HG03457 (cell line): Measurements from ENCODE around the gene PICK1.
"Not testable (repeated sequence)": the region's sequence is repeated elsewhere in the genome, so short reads cannot be mapped to it uniquely, and the experiment has no call there.

Experiments used
- ATAC-seq: cut with Tn5 transposase; IDR thresholded peaks from one replicate; pipeline ENCODE4 v1.9.1; 2021; ENCODE audit warnings: moderate number of reproducible peaks; ENCODE audit not compliant: unreplicated experiment

PICK1 gene

GRCh38 chr22:38073150-38074130 lies 16.2 kb downstream of the PICK1 start:
- no peak for ATAC-seq

- ATAC-seq: no peak
Measured at GRCh38 chr22:38074181-38075104, 17.2 kb downstream of the PICK1 start.

- no peak for ATAC-seq
Measured at GRCh38 chr22:38075105-38075825, 18.1 kb downstream of the PICK1 start.

GRCh38 chr22:38075961-38076360 lies 18.8 kb downstream of the PICK1 start:
- ATAC-seq: no peak

- ATAC-seq: no peak
Measured at GRCh38 chr22:38077096-38077495, 19.9 kb downstream of the PICK1 start.

- no peak for ATAC-seq
Measured at GRCh38 chr22:38077595-38077994, 20.4 kb downstream of the PICK1 start.

- ATAC-seq: no peak
Measured at GRCh38 chr22:38078046-38078840, 21.0 kb downstream of the PICK1 start.

GRCh38 chr22:38079208-38079607 lies 22.0 kb downstream of the PICK1 start:
- not testable (repeated sequence) for ATAC-seq

- ATAC-seq: no peak
Measured at GRCh38 chr22:38079804-38080203, 22.6 kb downstream of the PICK1 start.

- no peak for ATAC-seq
Measured at GRCh38 chr22:38080474-38080849, 23.3 kb downstream of the PICK1 start.

- ATAC-seq: no peak
Measured at GRCh38 chr22:38080850-38081635, 23.8 kb downstream of the PICK1 start.

- ATAC-seq: no peak
Measured at GRCh38 chr22:38081636-38081940, 24.4 kb downstream of the PICK1 start.

GRCh38 chr22:38081941-38082828 lies 25.0 kb downstream of the PICK1 start:
- ATAC-seq: no peak

- no peak for ATAC-seq
Measured at GRCh38 chr22:38082986-38083710, 25.9 kb downstream of the PICK1 start.

- ATAC-seq: no peak
Measured at GRCh38 chr22:38083931-38084631, 26.9 kb downstream of the PICK1 start, which contains the start of gene SLC16A8. Gene SLC16A8, minus strand, starts transcription at chr22:38084184. Its CDS starts 1,311 bp downstream, at chr22:38082873.

- ATAC-seq: no peak
Measured at GRCh38 chr22:38085056-38085455, 27.9 kb downstream of the PICK1 start.

- no peak for ATAC-seq
Measured at GRCh38 chr22:38085501-38085900, 28.3 kb downstream of the PICK1 start.
